ENCODE results near the gene KCNH2. TPM values are rescaled to one million over a fixed set of nuclear protein-coding genes. Genes with fewer than 3 reads are reported as not detected.
A peak's percentile ranks its signal among the peaks of the same experiment; 100 is the strongest.

The KCNH2 gene
- total and polyA plus RNA-seq, 2 of the 13 experiments (the other 11 are each of a cell fraction or from before 2014, with no cell fraction given) = 0.09 to 0.11 TPM

GRCh38 chr7:151009327-151010036 lies 31.4 kb upstream of the KCNH2 start (continued):
- peak; percentile 76; the same call in 1 of the 2 replicates for TF ChIP-seq ZBTB39 (CRISPR knock-in tag; IDR thresholded peaks at IDR 0.05)
- no peak for TF ChIP-seq FOXM1 (CRISPR knock-in tag; IDR thresholded peaks at IDR 0.05)
- no peak for TF ChIP-seq XRCC5 (optimal IDR thresholded peaks at IDR 0.05; ENCODE audit: low read length)
- TF ChIP-seq ZFY (CRISPR knock-in tag; IDR thresholded peaks at IDR 0.05) = no peak
- TF ChIP-seq HNF4G (IDR thresholded peaks at IDR 0.05; ENCODE audit: borderline replicate concordance, low read depth, low read length) = no peak
- TF ChIP-seq HNF4G (CRISPR knock-in tag; IDR thresholded peaks at IDR 0.05; ENCODE audit: borderline replicate concordance, low read depth) = no peak
- TF ChIP-seq HIVEP1 (CRISPR knock-in tag; IDR thresholded peaks at IDR 0.05) = peak; percentile 11; the same call in 1 of the 2 replicates
- TF ChIP-seq FIP1L1 (IDR thresholded peaks at IDR 0.05; ENCODE audit: borderline replicate concordance, insufficient read depth, low read depth, low read length) = no peak
- TF ChIP-seq ZNF207 (IDR thresholded peaks at IDR 0.05; ENCODE audit: borderline replicate concordance) = no peak
- no peak for TF ChIP-seq HES4 (CRISPR knock-in tag; IDR thresholded peaks at IDR 0.05; ENCODE audit: borderline replicate concordance)
- no peak for TF ChIP-seq ZSCAN21 (CRISPR knock-in tag; IDR thresholded peaks at IDR 0.05; ENCODE audit: borderline replicate concordance)
- no peak for TF ChIP-seq SMARCE1 (IDR thresholded peaks at IDR 0.05; ENCODE audit: borderline replicate concordance)
- no peak for TF ChIP-seq ZNF619 (CRISPR knock-in tag; IDR thresholded peaks at IDR 0.05)
- no peak for TF ChIP-seq GLI4 (CRISPR knock-in tag; IDR thresholded peaks at IDR 0.05; ENCODE audit: borderline replicate concordance)
- TF ChIP-seq MXD4 (CRISPR knock-in tag; IDR thresholded peaks at IDR 0.05) = peak; percentile 4; the same call in 1 of the 2 replicates
- 0 out of 2 replicates have a peak, but pooled peaks have one; percentile 47 for TF ChIP-seq FOXO4 (CRISPR knock-in tag; conservative IDR thresholded peaks at IDR 0.05)
- no peak for TF ChIP-seq PHB2 (IDR thresholded peaks at IDR 0.05; ENCODE audit: partially characterized antibody)
- TF ChIP-seq, protein P1, sequence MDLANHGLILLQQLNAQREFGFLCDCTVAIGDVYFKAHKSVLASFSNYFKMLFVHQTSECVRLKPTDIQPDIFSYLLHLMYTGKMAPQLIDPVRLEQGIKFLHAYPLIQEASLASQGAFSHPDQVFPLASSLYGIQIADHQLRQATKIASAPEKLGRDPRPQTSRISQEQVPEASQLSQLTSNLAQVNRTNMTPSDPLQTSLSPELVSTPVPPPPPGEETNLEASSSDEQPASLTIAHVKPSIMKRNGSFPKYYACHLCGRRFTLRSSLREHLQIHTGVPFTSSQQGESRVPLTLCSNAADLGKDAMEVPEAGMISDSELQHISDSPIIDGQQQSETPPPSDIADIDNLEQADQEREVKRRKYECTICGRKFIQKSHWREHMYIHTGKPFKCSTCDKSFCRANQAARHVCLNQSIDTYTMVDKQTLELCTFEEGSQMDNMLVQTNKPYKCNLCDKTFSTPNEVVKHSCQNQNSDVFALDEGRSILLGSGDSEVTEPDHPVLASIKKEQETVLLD (CRISPR knock-in tag; IDR thresholded peaks at IDR 0.05; ENCODE audit: low read depth) = no peak
- TF ChIP-seq YEATS2 (CRISPR knock-in tag; IDR thresholded peaks at IDR 0.05; ENCODE audit: borderline replicate concordance) = no peak
- no peak for TF ChIP-seq ZNF792 (CRISPR knock-in tag; IDR thresholded peaks at IDR 0.05)
- TF ChIP-seq HHEX (CRISPR knock-in tag; IDR thresholded peaks at IDR 0.05) = no peak
- TF ChIP-seq ZBTB1 (CRISPR knock-in tag; IDR thresholded peaks at IDR 0.05; ENCODE audit: borderline replicate concordance) = no peak
- TF ChIP-seq TFAP4 (IDR thresholded peaks at IDR 0.05; ENCODE audit: borderline replicate concordance, low read depth) = 0 out of 2 replicates have a peak, but pooled peaks have one; percentile 11
- no peak for TF ChIP-seq TSC22D2 (CRISPR knock-in tag; IDR thresholded peaks at IDR 0.05; ENCODE audit: borderline replicate concordance)
- TF ChIP-seq ZNF256 (CRISPR knock-in tag; conservative IDR thresholded peaks at IDR 0.05) = no peak
- TF ChIP-seq MYC (CRISPR knock-in tag; IDR thresholded peaks at IDR 0.05; ENCODE audit: borderline replicate concordance) = peak; percentile 52; the same call in 1 of the 2 replicates

Data from HepG2 (cell line).